Tibial nerve (tissue), 4 donors: ENCODE measurements around the gene MBOAT2.

ENCODE experiments used
- EP300 ChIP-seq, 2 donors: sonication (generic); formaldehyde crosslinking; IDR thresholded peaks; one replicate each; pipeline ENCODE4 v1.6.1; 2017; ENCODE audit warnings: antibody characterized with exemption in 2 of 2, mild to moderate bottlenecking in 1 of 2
- POLR2A ChIP-seq, 2 donors: fragments of 450-650 bp; IDR thresholded peaks; one replicate each; pipeline ENCODE4 v1.6.1; 2017; ENCODE audit warnings: antibody characterized with exemption in 2 of 2, mild to moderate bottlenecking in 2 of 2, moderate library complexity in 2 of 2
- TF ChIP-seq, protein P1 (sequence below), 5 experiments: fragments of 200-600 bp in 3 of 5; fragments of 450-650 bp in 2 of 5; sonication (generic) in 3 of 5; IDR thresholded peaks; one replicate each; pipeline ENCODE4 v1.5.1; 2016 to 2019; ENCODE audit warnings: antibody characterized with exemption in 5 of 5, mild to moderate bottlenecking in 3 of 5, moderate library complexity in 2 of 5

DNA sequence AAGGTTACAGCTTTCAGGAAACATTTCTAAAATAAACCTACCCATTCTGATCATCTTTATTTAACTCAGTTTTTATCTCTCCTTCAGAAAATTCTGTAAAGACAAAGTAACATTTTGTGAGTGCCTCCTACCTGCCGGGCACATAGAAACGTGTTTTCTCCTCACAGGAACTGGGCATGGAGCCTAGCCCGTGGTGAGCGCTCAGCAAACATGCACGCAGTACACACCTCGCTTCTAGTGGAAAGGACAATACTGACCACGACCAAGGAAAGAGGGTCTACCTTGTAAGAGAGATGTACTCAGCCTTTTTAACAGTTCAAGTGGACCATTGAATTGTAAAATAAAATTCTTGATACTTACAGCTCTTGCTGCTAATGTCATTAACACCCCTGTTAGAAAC is 141.3 kb downstream of the MBOAT2 start:
- TF ChIP-seq POLR2A (IDR thresholded peaks at IDR 0.05) (no peak), EP300 (IDR thresholded peaks at IDR 0.05) (no peak)
- TF ChIP-seq, protein P1, sequence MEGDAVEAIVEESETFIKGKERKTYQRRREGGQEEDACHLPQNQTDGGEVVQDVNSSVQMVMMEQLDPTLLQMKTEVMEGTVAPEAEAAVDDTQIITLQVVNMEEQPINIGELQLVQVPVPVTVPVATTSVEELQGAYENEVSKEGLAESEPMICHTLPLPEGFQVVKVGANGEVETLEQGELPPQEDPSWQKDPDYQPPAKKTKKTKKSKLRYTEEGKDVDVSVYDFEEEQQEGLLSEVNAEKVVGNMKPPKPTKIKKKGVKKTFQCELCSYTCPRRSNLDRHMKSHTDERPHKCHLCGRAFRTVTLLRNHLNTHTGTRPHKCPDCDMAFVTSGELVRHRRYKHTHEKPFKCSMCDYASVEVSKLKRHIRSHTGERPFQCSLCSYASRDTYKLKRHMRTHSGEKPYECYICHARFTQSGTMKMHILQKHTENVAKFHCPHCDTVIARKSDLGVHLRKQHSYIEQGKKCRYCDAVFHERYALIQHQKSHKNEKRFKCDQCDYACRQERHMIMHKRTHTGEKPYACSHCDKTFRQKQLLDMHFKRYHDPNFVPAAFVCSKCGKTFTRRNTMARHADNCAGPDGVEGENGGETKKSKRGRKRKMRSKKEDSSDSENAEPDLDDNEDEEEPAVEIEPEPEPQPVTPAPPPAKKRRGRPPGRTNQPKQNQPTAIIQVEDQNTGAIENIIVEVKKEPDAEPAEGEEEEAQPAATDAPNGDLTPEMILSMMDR (IDR thresholded peaks at IDR 0.05) = no peak
